Choroid plexus epithelial cell (primary cell): ENCODE data around the gene C16orf87.
A peak's percentile ranks its signal among the peaks of the same experiment; 100 is the strongest.

Experiments used
- DNase-seq: peaks from one replicate; pipeline ENCODE4 v3.0.0-alpha.2; 2010; ENCODE audit warnings: low read depth
- H3K4me3 ChIP-seq: 2 replicates; pipeline ENCODE4 v1.5.1; 2011; ENCODE audit warnings: low read depth, mild to moderate bottlenecking, control low read depth, low read length, moderate library complexity
- CTCF ChIP-seq: conservative IDR thresholded peaks from 2 replicates; pipeline ENCODE4 v1.5.1; 2011; ENCODE audit warnings: low read depth, mild to moderate bottlenecking, control low read depth, inconsistent platforms, low read length, moderate library complexity

C16orf87 gene

GRCh38 chr16:46747777-46748651, 83.0 kb downstream of the C16orf87 start, which contains the start of gene MYLK3:
Gene MYLK3 (minus strand): TSS chr16:46748344. CDS start chr16:46748193, 151 bp downstream.
- no peak within 1 kb of the TSS for H3K4me3 ChIP-seq
- peak; percentile 65 for DNase-seq
- no peak for TF ChIP-seq CTCF

- TF ChIP-seq CTCF = no peak
- no peak overlapping the region for H3K4me3 ChIP-seq
- no peak for DNase-seq
Observed at GRCh38 chr16:46746821-46747776, 83.9 kb downstream of the C16orf87 start.
